A549 treated with CORT108297 at 1 μM for 4 hours (cell line): ENCODE measurements around the gene GADD45B. TPM values are rescaled to one million over a fixed set of nuclear protein-coding genes. Genes with fewer than 3 reads are reported as not detected.

Source experiments
- total RNA-seq: library from RNA; stranded (reverse); fragments of 200-300 nt; extraction: Qiagen RNA extraction; gene quantifications from 5 replicates; pipeline ENCODE4 v1.2.3, GENCODE V29; 2022

GADD45B gene, protein sequence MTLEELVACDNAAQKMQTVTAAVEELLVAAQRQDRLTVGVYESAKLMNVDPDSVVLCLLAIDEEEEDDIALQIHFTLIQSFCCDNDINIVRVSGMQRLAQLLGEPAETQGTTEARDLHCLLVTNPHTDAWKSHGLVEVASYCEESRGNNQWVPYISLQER
- total RNA-seq: 46.4 to 60.8 TPM (median 52.8 TPM) in 5 replicates

DNA sequence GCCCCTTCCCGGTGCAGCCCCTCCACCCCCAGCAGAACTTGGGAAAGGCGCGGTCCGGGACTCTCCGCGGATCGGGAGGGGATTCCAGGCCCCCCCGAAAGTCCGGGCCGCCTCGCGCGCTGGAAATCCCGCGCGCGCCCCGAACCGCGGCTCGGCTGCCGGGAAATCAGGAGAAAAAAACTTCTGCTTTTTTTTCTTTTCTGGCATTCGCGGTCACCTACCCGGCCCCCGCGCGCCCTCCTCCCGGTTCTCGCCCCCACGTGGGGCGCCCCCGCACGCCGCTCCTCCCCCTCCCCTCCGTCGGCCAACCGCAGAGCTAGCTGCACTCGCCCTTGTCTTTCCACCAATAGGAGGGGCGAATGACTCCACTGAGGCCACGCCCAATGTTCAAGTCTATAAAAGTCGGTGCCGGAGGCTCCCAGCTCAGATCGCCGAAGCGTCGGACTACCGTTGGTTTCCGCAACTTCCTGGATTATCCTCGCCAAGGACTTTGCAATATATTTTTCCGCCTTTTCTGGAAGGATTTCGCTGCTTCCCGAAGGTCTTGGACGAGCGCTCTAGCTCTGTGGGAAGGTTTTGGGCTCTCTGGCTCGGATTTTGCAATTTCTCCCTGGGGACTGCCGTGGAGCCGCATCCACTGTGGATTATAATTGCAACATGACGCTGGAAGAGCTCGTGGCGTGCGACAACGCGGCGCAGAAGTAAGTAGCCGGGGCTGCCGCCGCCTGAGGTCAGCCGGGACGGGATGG lies at the start of gene GADD45B:
Gene GADD45B, plus strand, starts transcription at position 426 of the 749 bp plus-strand sequence. Its CDS starts 232 bp downstream, at position 658.

DNA sequence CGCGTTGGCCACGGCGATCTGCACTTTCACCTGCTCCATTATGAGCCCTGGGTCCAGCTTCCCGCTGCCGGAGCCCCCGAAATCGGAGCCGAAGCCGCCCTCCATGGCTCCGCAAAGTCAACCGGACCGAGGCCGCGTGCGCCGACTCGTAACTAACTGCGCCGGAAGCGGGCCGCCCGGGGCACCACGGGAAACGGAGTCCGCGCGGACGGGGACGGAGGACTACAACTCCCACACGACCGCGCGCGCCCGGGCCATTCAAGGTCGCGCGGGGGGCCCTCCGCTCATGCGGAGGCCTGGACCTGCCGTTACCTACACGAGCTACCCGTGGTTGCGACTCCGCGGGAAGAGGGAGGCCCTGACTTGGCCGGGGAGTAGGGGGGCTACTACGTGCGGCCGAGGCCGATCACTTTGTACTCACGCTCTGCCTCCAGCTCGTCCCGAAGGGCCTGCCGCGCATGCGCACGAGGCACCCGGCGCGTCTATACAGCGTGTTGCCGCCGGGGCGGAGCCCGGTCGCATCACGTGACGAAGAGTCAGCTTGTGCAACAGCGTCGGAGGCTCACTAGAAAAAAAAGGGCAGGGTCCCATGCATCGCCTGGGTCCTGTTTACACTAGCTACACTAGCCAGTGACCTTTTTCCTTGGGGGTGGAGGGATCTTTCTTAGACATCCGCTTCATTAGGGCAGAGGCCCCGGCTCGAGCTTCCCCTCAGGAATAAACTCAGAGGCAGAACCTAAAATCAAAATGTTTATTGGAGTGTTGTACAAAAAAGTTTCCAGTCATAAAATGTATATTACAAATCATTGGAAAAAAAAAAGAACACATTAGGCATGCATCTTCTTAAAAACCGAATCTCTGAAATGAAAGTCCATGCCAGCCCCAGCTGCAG lies 48.3 kb upstream of the GADD45B start, which contains the start of gene TIMM13:
Gene TIMM13, minus strand, starts transcription at position 158 of the 892 bp plus-strand sequence. Its CDS starts 53 bp downstream, at position 105.

Other genes starting within 250 kb of the GADD45B start
- gene PLEKHJ1, start 239.8 kb upstream of the GADD45B start, total RNA-seq: 39.0 to 63.0 TPM (median 60.0 TPM) in 5 replicates
- gene SF3A2, start 239.3 kb upstream of the GADD45B start, total RNA-seq: 66.8 to 75.9 TPM (median 71.0 TPM) in 5 replicates
- 8.6 to 21.2 TPM (median 19.8 TPM) in 5 replicates for gene AMH, start 226.8 kb upstream of the GADD45B start, total RNA-seq
- gene JSRP1, start 219.7 kb upstream of the GADD45B start, total RNA-seq: 0.41 to 0.78 TPM (median 0.51 TPM) in 5 replicates
- gene PEAK3, start 194.0 kb upstream of the GADD45B start, total RNA-seq: not detected in 5 replicates
- not detected in 5 replicates for gene LINGO3, start 168.0 kb upstream of the GADD45B start, total RNA-seq
- 144 to 170 TPM (median 155 TPM) in 5 replicates for gene LSM7, start 147.5 kb upstream of the GADD45B start, total RNA-seq
- gene SPPL2B, start 147.4 kb upstream of the GADD45B start, total RNA-seq: 13.0 to 29.5 TPM (median 25.1 TPM) in 5 replicates
- 0.03 to 0.19 TPM (median 0.08 TPM) in 3 of 5 replicates, not detected in the others for gene TMPRSS9, start 115.9 kb upstream of the GADD45B start, total RNA-seq
- 59.2 to 142 TPM (median 126 TPM) in 5 replicates for gene TIMM13, start 48.5 kb upstream of the GADD45B start, total RNA-seq
- 60.0 to 85.9 TPM (median 79.1 TPM) in 5 replicates for gene LMNB2, start 19.2 kb upstream of the GADD45B start, total RNA-seq
- gene GNG7, start 226.6 kb downstream of the GADD45B start, total RNA-seq: 0.03 to 0.07 TPM (median 0.04 TPM) in 5 replicates
- 3.1 to 4.8 TPM (median 4.2 TPM) in 5 replicates for gene DIRAS1, start 245.2 kb downstream of the GADD45B start, total RNA-seq